Spleen (tissue), 3 donors: ENCODE data around the gene KANTR.

Source experiments
- POLR2A ChIP-seq, 3 donors: fragments of 450-650 bp; IDR thresholded peaks; one replicate each; pipeline ENCODE4 v1.5.1; 2017; ENCODE audit warnings: antibody characterized with exemption in 3 of 3, mild to moderate bottlenecking in 1 of 3
- POLR2AphosphoS5 ChIP-seq, 3 donors: sonication (generic); formaldehyde crosslinking; IDR thresholded peaks; one replicate each; pipeline ENCODE4 v1.5.1; 2017; ENCODE audit warnings: antibody characterized with exemption in 3 of 3

GRCh38 chrX:53072418-53073114, 21.4 kb upstream of the KANTR start:
- TF ChIP-seq POLR2A (IDR thresholded peaks at IDR 0.05), result no peak
- TF ChIP-seq POLR2AphosphoS5 (IDR thresholded peaks at IDR 0.05), result no peak
